ENCODE results near the gene TMEM51. TPM values are rescaled to one million over a fixed set of nuclear protein-coding genes. Genes with fewer than 3 reads are reported as not detected.

Gene TMEM51
- total RNA-seq, 2 donors from 2014 or later: not detected

DNA sequence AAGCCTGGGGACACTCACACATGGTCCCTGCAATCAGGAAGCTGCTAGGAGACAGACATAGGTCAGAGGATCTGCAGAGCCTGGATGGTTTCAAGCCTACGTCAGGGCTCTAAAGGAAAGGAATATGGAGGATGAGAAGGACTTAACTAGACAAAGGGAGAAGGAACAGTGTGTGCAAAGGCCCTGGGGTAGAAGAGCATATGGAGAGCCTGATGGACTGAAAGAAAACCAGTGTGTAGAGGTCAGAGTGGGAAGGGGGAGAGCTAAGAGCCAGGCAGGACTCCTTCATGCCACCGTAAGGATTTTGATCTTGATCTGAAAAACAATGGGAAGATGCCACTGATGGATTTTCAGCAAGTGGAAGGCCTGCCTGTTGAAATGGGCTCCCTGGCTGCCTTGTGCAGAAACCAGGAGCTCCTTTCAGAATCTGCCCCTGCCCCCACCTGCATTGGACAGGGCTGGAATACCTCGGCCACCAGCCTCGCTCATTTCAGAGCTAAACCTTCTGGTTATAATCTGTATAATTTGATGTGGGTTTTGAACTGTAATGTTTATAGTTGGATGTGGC, 102.1 kb downstream of the TMEM51 start:
- DNase-seq (no peak), ATAC-seq (no peak)
- Mint-ChIP-seq H3K4me1 (peaks cover 10% of the 10 kb centered on the region), H3K4me3 (no peak overlapping the region), H3K27ac (no peak overlapping the region), H3K27me3 (peaks cover 31% of the 10 kb centered on the region), H3K36me3 (ENCODE audit: low read depth) (no peaks in the 10 kb centered on the region)
- no peaks in the 10 kb centered on the region for H3K9me3 ChIP-seq (ENCODE audit: control insufficient read depth, low read length, poor library complexity, severe bottlenecking)

DNA sequence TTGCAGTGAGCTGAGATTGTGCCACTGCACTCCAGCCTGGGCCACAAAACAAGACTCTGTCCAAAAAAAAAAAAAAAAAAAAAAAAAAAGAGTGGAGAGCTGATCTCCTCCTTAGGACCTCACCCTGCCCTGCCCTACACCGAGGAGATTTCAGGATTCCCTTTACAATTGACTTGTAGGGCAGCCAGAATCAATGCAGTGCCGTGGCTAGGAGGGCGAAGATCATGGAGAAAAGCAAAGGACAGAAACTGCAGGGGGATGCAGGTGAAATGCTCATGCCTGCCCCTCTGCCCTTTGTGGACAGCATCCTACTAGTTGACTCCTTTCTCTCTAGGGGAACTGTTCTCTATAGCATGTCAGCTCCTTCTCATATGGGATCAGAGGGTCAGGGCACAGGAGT, 103.0 kb downstream of the TMEM51 start:
- Mint-ChIP-seq H3K27ac (no peak overlapping the region), H3K36me3 (ENCODE audit: low read depth) (no peaks in the 10 kb centered on the region), H3K27me3 (peaks cover 35% of the 10 kb centered on the region), H3K4me1 (peaks cover 17% of the 10 kb centered on the region), H3K4me3 (no peak overlapping the region)
- DNase-seq (no peak), ATAC-seq (no peak)
- no peaks in the 10 kb centered on the region for H3K9me3 ChIP-seq (ENCODE audit: control insufficient read depth, low read length, poor library complexity, severe bottlenecking)

DNA sequence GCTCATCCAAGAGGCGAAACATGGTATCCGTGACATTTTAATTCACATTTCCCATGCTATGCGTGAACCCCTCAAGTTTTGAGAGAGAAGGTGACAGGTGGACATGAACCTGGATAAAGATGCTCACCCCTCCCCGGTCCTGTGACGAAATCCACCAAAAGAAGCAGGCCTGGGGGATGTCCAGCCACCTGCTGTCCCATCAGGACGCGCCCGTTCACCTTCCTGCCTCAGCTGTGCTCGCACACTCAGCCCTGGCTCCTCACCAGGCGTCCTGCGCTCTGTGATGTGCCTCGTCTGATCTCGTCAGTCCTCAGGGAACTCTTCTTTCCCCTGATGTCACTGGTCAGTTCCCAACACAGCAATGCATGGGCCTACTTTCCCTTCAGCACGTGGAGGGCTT, 103.8 kb downstream of the TMEM51 start:
- H3K9me3 ChIP-seq (ENCODE audit: control insufficient read depth, low read length, poor library complexity, severe bottlenecking): no peaks in the 10 kb centered on the region
- Mint-ChIP-seq H3K27ac (no peak overlapping the region), H3K36me3 (ENCODE audit: low read depth) (no peaks in the 10 kb centered on the region), H3K4me1 (peaks cover 24% of the 10 kb centered on the region), H3K4me3 (no peak overlapping the region), H3K27me3 (peaks cover 43% of the 10 kb centered on the region)
- ATAC-seq (no peak), DNase-seq (no peak)

DNA sequence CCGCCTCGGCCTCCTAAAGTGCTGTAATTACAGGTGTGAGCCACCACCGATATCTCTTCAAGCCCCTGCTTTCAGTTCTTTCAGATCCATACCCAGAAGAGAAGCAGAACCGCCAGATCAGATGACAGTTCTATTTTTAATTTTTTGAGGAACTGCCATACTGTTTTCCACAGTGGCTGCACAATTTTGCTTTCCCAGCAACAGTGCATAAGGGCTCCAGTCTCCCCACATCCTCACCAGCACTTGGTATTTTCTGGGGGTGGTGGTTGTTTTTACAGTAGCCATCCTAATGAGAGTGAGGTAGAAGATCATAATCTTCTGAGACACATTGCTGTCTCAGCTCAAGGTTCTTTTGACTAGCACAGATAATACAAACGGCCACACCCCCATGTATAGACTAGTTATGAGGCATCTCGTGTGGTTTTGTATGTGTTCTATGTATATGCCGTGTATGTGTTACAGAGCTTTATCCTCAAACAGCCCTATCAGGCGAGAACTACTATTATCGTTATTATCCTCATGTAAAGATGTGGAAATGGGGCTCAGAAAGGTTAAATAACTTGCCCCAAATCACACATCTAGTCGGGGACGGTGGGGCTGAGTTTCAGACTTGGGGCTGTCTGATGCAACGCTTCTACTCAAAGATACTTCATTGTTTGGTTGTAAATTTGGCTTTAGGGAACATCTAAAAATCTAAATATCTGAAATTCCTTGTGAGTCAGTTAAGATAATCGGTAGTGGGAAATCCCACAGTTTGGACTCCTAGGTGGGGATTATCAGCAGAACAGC, 105.5 kb downstream of the TMEM51 start:
- DNase-seq: no peak
- no peak for ATAC-seq
- peaks cover 48% of the 10 kb centered on the region for H3K27me3 Mint-ChIP-seq
- H3K27ac Mint-ChIP-seq: no peak overlapping the region
- H3K4me3 Mint-ChIP-seq: no peak overlapping the region
- no peaks in the 10 kb centered on the region for H3K9me3 ChIP-seq (ENCODE audit: control insufficient read depth, low read length, poor library complexity, severe bottlenecking)
- peaks cover 19% of the 10 kb centered on the region for H3K4me1 Mint-ChIP-seq
- no peaks in the 10 kb centered on the region for H3K36me3 Mint-ChIP-seq (ENCODE audit: low read depth)

DNA sequence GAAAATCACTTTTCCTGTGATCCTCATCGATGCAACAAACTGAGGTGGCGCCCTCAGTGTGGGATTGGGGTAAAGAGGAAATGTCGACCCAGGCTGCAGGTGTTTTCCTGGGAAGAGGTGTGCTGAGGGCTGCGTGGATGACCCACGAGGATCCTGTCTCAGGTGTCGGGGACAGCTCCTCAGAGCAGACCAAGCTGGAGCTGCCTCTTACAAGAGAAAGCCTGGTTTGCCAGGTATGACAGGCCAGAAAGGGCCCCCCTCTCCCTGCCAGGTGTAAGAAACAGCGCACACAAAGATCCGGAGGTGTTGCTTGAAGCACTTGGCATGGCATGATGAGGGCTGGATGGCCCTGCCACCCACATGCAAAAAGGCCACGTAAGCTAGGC, 106.1 kb downstream of the TMEM51 start:
- H3K36me3 Mint-ChIP-seq (ENCODE audit: low read depth): no peaks in the 10 kb centered on the region
- no peak for DNase-seq
- no peaks in the 10 kb centered on the region for H3K9me3 ChIP-seq (ENCODE audit: control insufficient read depth, low read length, poor library complexity, severe bottlenecking)
- peaks cover 48% of the 10 kb centered on the region for H3K27me3 Mint-ChIP-seq
- no peak overlapping the region for H3K27ac Mint-ChIP-seq
- no peak for ATAC-seq
- H3K4me3 Mint-ChIP-seq: no peak overlapping the region
- peaks cover 19% of the 10 kb centered on the region for H3K4me1 Mint-ChIP-seq

DNA sequence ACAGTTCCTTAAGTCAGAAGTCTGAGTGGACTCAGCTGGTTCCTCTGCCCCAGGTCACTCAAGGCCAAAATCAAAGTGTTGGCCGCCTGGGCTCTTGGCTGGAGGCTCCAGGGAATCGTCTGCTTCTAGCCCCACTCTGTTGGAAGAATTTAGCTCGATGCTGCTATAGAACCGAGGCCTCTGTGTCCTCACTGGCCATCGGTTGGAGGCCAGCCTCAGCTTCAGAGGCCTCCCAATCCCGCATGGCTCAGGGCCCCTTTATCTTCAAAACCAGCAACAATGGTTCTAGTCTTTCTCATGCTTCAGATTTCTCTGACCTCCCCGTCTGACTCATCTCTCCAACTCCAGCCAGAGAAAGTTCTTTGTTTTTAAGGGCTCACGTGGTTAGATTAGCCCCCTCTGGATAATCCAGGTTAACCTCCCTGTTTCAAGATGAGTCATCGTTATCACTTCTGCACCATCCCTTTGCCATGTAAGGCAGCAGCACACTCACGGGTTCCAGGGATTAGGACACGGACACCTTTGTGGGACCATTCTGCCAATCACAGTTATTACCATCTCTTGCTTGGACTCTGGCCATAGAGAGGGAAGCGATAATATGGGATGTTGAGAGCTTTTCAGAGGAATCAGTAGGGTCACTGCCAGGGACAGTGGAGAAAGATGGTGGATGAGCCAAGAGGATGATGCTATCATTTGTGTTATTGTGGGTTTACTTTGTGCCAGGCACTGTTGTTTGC, 107.0 kb downstream of the TMEM51 start:
- Mint-ChIP-seq H3K27ac (no peak overlapping the region), H3K4me1 (peaks cover 19% of the 10 kb centered on the region), H3K36me3 (ENCODE audit: low read depth) (no peaks in the 10 kb centered on the region), H3K27me3 (peaks cover 48% of the 10 kb centered on the region), H3K4me3 (no peak overlapping the region)
- no peak for DNase-seq
- H3K9me3 ChIP-seq (ENCODE audit: control insufficient read depth, low read length, poor library complexity, severe bottlenecking): peaks cover 6% of the 10 kb centered on the region
- no peak for ATAC-seq

DNA sequence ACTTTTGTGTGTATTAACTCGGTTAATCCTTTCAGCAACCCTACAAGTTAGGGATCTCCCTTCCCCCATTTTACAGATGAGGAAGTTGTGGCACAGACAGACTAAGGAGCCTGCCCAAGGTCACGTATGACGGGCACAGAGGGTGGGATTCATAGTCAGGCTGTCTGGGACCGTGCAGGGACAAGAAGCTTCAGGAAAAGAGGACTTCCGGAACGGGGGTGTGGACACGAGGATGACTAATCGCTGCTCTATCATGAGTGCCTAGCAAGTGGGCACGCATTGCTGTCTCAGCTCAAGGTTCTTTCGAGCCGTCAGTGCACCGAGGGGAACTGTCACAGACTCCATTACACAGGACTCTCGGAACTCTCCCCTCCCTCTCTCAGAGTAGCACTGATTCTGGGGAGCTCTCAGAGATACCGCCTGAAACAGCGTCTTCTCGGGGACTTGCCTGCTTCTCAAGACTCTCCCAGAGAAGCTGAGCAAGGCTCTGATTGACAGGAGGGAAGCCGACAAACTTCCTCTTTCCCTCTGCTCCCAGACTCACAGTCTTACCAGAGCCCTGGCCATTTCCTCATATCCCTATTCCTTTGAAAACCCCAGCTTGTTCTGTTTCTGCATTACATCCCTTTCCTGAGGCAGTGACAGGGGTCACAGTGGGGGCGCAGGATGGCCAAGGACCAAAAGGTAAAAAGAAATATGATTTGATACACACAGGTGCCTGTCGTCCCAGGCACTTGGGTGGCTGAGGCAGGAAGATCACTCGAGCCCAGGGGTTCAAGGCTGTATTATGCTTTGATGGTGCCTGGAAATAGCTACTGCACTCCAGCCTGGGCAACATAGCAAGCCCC, 107.8 kb downstream of the TMEM51 start:
- peaks cover 6% of the 10 kb centered on the region for H3K9me3 ChIP-seq (ENCODE audit: control insufficient read depth, low read length, poor library complexity, severe bottlenecking)
- DNase-seq: no peak
- H3K4me3 Mint-ChIP-seq: peak overlapping the region; percentile 50
- H3K27ac Mint-ChIP-seq: no peak overlapping the region
- peaks cover 19% of the 10 kb centered on the region for H3K4me1 Mint-ChIP-seq
- H3K27me3 Mint-ChIP-seq: peaks cover 51% of the 10 kb centered on the region
- peaks cover under 1% of the 10 kb centered on the region for H3K36me3 Mint-ChIP-seq (ENCODE audit: low read depth)
- peak; percentile 58 for ATAC-seq

DNA sequence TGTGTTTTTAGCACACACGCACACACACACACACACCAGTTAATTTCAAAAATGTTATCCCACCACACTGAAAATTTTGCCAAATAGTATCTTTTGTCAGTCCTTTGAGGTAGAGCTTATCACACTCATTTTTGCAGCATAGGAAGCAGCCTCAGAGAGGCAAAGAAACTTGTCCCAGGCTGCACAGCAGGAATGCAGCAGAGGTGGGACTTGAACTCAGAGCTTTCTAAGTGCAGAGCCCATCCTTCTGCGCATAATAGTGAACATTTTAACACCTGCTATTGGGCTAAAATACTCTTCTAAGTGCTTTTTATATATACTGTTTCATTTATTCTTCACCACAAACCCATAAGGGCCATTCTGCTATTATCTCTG, 108.4 kb downstream of the TMEM51 start:
- Mint-ChIP-seq H3K4me1 (peaks cover 19% of the 10 kb centered on the region), H3K27ac (no peak overlapping the region), H3K4me3 (peak overlapping the region; percentile 50), H3K36me3 (ENCODE audit: low read depth) (peaks cover 2% of the 10 kb centered on the region), H3K27me3 (peaks cover 57% of the 10 kb centered on the region)
- ATAC-seq (no peak), DNase-seq (no peak)
- H3K9me3 ChIP-seq (ENCODE audit: control insufficient read depth, low read length, poor library complexity, severe bottlenecking): peaks cover 6% of the 10 kb centered on the region

DNA sequence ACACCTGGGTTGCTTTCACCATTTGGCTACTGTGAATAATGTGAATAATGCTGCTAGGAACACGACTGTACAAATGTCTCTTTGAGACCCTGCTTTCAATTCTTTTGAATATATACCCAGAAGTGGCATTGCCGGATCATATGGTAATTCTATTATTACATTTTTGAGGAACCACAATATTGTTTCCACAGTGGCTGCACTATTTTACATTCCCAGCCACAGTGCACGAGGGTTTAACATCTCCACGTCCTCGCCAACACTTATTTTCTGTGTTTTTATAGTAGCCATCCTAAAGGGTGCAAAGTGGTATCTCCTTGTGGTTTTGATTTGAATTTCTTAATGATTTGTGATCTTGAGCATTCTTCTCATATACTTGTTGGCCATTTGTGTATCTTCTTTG, 109.2 kb downstream of the TMEM51 start:
- Mint-ChIP-seq H3K4me3 (no peak overlapping the region), H3K36me3 (ENCODE audit: low read depth) (peaks cover 2% of the 10 kb centered on the region), H3K4me1 (peaks cover 19% of the 10 kb centered on the region), H3K27ac (no peak overlapping the region), H3K27me3 (peaks cover 51% of the 10 kb centered on the region)
- DNase-seq (no peak), ATAC-seq (no peak)
- peaks cover 6% of the 10 kb centered on the region for H3K9me3 ChIP-seq (ENCODE audit: control insufficient read depth, low read length, poor library complexity, severe bottlenecking)

DNA sequence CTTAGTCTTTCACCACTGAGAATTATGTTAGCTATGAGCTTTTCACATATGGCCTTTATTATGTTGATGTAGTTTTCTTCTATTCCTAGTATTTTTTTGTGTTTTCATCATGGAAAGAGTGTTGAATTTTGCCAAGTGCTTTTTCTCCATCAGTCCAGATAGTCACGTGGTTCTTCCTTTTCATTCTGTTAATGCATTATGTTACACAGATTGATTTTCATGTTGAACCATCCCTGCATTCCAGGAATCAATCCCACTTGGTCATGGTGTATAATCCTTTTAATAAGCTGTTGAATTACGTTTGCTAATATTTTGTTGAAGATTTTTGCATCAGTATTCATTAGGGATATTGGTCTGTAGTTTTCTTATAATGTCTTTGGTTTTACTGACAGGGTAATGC, 111.2 kb downstream of the TMEM51 start:
- Mint-ChIP-seq H3K36me3 (ENCODE audit: low read depth) (peaks cover 2% of the 10 kb centered on the region), H3K27ac (no peak overlapping the region), H3K4me1 (peaks cover 19% of the 10 kb centered on the region), H3K27me3 (peaks cover 52% of the 10 kb centered on the region), H3K4me3 (no peak overlapping the region)
- peaks cover 6% of the 10 kb centered on the region for H3K9me3 ChIP-seq (ENCODE audit: control insufficient read depth, low read length, poor library complexity, severe bottlenecking)
- ATAC-seq (no peak), DNase-seq (no peak)
